ENCODE measurements around the gene PPM1F.
"Not testable (repeated sequence)": the region's sequence is repeated elsewhere in the genome, so short reads cannot be mapped to it uniquely, and the experiment has no call there.

PPM1F gene

GRCh38 chr22:21902296-21903087 lies 50.2 kb downstream of the PPM1F start:
- Histone ChIP-seq H3K9ac (ENCODE audit: low read length) (no peak overlapping the region), H3K79me2 (ENCODE audit: low read length) (no peaks in the 10 kb centered on the region), H4K20me1 (ENCODE audit: insufficient read depth, low read length) (no peaks in the 10 kb centered on the region), H3K27me3 (ENCODE audit: low read depth, low read length) (no peaks in the 10 kb centered on the region), H3K4me2 (ENCODE audit: low read length) (no peak overlapping the region), H3K9me3 (ENCODE audit: insufficient read depth, low read length) (no peaks in the 10 kb centered on the region), H3K4me3 (ENCODE audit: low read length) (no peak overlapping the region), H3K27ac (ENCODE audit: low read length) (no peak overlapping the region), H3K36me3 (replicated peaks; ENCODE audit: low read depth, low read length) (no peaks in the 10 kb centered on the region), H3K4me1 (ENCODE audit: low read length) (no peaks in the 10 kb centered on the region), H2AFZ (ENCODE audit: low read depth, low read length) (no peak overlapping the region)
- TF ChIP-seq CTCF (IDR thresholded peaks at IDR 0.05; ENCODE audit: low read depth, low read length) = no peak
- TF ChIP-seq EZH2phosphoT487 (IDR thresholded peaks at IDR 0.05; ENCODE audit: low read depth) = no peak

- Histone ChIP-seq H3K4me3 (ENCODE audit: low read length) (no peak overlapping the region), H3K4me1 (ENCODE audit: low read length) (no peaks in the 10 kb centered on the region)
Measured at GRCh38 chr22:21898354-21898896, 54.2 kb downstream of the PPM1F start.

GRCh38 chr22:21896951-21897513 lies 55.6 kb downstream of the PPM1F start:
- H3K36me3 ChIP-seq (replicated peaks; ENCODE audit: low read depth, low read length) = no peaks in the 10 kb centered on the region
- no peak overlapping the region for H3K4me3 ChIP-seq (ENCODE audit: low read length)
- H2AFZ ChIP-seq (ENCODE audit: low read depth, low read length) = no peak overlapping the region
- no peaks in the 10 kb centered on the region for H4K20me1 ChIP-seq (ENCODE audit: insufficient read depth, low read length)
- H3K4me1 ChIP-seq (ENCODE audit: low read length) = no peaks in the 10 kb centered on the region
- H3K9me3 ChIP-seq (ENCODE audit: insufficient read depth, low read length) = no peaks in the 10 kb centered on the region
- H3K27ac ChIP-seq (ENCODE audit: low read length) = no peak overlapping the region
- H3K9ac ChIP-seq (ENCODE audit: low read length) = no peak overlapping the region
- peaks cover 3% of the 10 kb centered on the region; the same call in 1 of the 2 replicates for H3K27me3 ChIP-seq (ENCODE audit: low read depth, low read length)
- TF ChIP-seq CTCF (IDR thresholded peaks at IDR 0.05; ENCODE audit: low read depth, low read length) (no peak), EZH2phosphoT487 (IDR thresholded peaks at IDR 0.05; ENCODE audit: low read depth) (no peak)
- H3K79me2 ChIP-seq (ENCODE audit: low read length) = no peaks in the 10 kb centered on the region
- H3K4me2 ChIP-seq (ENCODE audit: low read length) = no peak overlapping the region

More at GRCh38 chr22:21898354-21898896, 54.2 kb downstream of the PPM1F start:
- peaks cover 3% of the 10 kb centered on the region; the same call in 1 of the 2 replicates for H3K27me3 ChIP-seq (ENCODE audit: low read depth, low read length)
- H3K9ac ChIP-seq (ENCODE audit: low read length) = no peak overlapping the region
- no peaks in the 10 kb centered on the region for H3K36me3 ChIP-seq (replicated peaks; ENCODE audit: low read depth, low read length)
- no peak overlapping the region for H2AFZ ChIP-seq (ENCODE audit: low read depth, low read length)
- H3K4me2 ChIP-seq (ENCODE audit: low read length) = no peak overlapping the region
- H3K27ac ChIP-seq (ENCODE audit: low read length) = no peak overlapping the region
- H4K20me1 ChIP-seq (ENCODE audit: insufficient read depth, low read length) = no peaks in the 10 kb centered on the region
- no peaks in the 10 kb centered on the region for H3K79me2 ChIP-seq (ENCODE audit: low read length)
- H3K9me3 ChIP-seq (ENCODE audit: insufficient read depth, low read length) = no peaks in the 10 kb centered on the region
- TF ChIP-seq EZH2phosphoT487 (IDR thresholded peaks at IDR 0.05; ENCODE audit: low read depth) (no peak), CTCF (IDR thresholded peaks at IDR 0.05; ENCODE audit: low read depth, low read length) (no peak)

DNA sequence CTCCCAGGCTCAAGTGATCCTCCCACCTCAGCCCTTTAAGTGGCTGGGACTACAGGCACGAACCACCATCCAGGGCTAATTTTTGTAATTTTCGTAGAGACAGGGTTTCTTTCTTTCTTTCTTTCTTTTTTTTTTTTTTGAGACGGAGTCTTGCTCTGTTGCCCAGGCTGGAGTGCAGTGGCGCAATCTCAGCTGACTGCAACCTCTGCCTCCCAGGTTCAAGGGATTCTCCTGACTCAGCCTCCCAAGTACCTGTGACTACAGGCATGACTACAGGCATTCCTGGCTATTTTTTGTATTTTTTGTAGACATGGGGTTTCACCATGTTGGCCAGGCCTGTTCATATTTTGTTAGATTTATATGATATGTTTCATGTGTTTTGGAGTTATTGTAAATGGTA lies 56.4 kb downstream of the PPM1F start:
- not testable (repeated sequence) for H4K20me1 ChIP-seq (ENCODE audit: insufficient read depth, low read length); H3K27ac ChIP-seq (ENCODE audit: low read length)

More for the DNA sequence above, 56.4 kb downstream of the PPM1F start:
- not testable (repeated sequence) for H2AFZ ChIP-seq (ENCODE audit: low read depth, low read length); H3K79me2 ChIP-seq (ENCODE audit: low read length); H3K9me3 ChIP-seq (ENCODE audit: insufficient read depth, low read length); H3K4me3 ChIP-seq (ENCODE audit: low read length); H3K9ac ChIP-seq (ENCODE audit: low read length); H3K27me3 ChIP-seq (ENCODE audit: low read depth, low read length); H3K36me3 ChIP-seq (replicated peaks; ENCODE audit: low read depth, low read length); H3K4me1 ChIP-seq (ENCODE audit: low read length); H3K4me2 ChIP-seq (ENCODE audit: low read length)

Data from OCI-LY3 (cell line).